ENCODE data around the gene MDM2. TPM values are rescaled to one million over a fixed set of nuclear protein-coding genes. Genes with fewer than 3 reads are reported as not detected.

The MDM2 gene
- total RNA-seq, 2 experiments from 2014 or later: 143 to 318 TPM

GRCh38 chr12:68841717-68842116 is 33.7 kb downstream of the MDM2 start:
- Histone ChIP-seq H3K36me3 (ENCODE audit: insufficient read depth, low read length) (peaks cover 89% of the 10 kb centered on the region), H4K20me1 (ENCODE audit: insufficient read depth, low read length) (peaks cover 30% of the 10 kb centered on the region), H3K4me1 (ENCODE audit: insufficient read depth, low read length, poor library complexity, severe bottlenecking) (no peaks in the 10 kb centered on the region), H3K4me2 (ENCODE audit: low read length) (no peak overlapping the region), H3K79me2 (ENCODE audit: insufficient read depth, low read depth, low read length) (peaks cover 58% of the 10 kb centered on the region; the same call in 1 of the 2 replicates), H3K4me3 (ENCODE audit: low read depth, low read length, poor library complexity, severe bottlenecking) (no peak overlapping the region), H3K9me2 (ENCODE audit: insufficient read depth, low read length) (no peaks in the 10 kb centered on the region), H3K9me3 (ENCODE audit: low read length) (no peaks in the 10 kb centered on the region), H3K27ac (ENCODE audit: low read depth, low read length, poor library complexity, severe bottlenecking) (no peak overlapping the region), H2AFZ (ENCODE audit: low read length) (no peak overlapping the region)
- CTCF ChIA-PET (ENCODE audit: unreplicated experiment): no interaction called here
- POLR2A ChIA-PET: no interaction called here
- DNase-seq (ENCODE audit: low spot score): no peak
- no peak for TF ChIP-seq EZH2phosphoT487 (IDR thresholded peaks at IDR 0.05; ENCODE audit: borderline replicate concordance, low read depth, low read length)
- TF ChIP-seq CTCF (conservative IDR thresholded peaks at IDR 0.05; ENCODE audit: low read length): no peak
- no TSS peak for BruUV-seq (replicated peaks)
- intact Hi-C loops (cut with micrococcal nuclease; ENCODE audit: unreplicated experiment): loop anchor here (10.0 kb wide), 1 partner anchor 487 kb away; no protein-coding TSS in a partner anchor

- DNase-seq (ENCODE audit: low spot score): no peak
- peaks cover 85% of the 10 kb centered on the region for H3K36me3 ChIP-seq (ENCODE audit: insufficient read depth, low read length)
- H3K4me1 ChIP-seq (ENCODE audit: insufficient read depth, low read length, poor library complexity, severe bottlenecking): no peaks in the 10 kb centered on the region
- H2AFZ ChIP-seq (ENCODE audit: low read length): no peak overlapping the region
- no peak overlapping the region for H3K27ac ChIP-seq (ENCODE audit: low read depth, low read length, poor library complexity, severe bottlenecking)
- no peak overlapping the region for H3K4me3 ChIP-seq (ENCODE audit: low read depth, low read length, poor library complexity, severe bottlenecking)
- H3K9me3 ChIP-seq (ENCODE audit: low read length): no peaks in the 10 kb centered on the region
- H3K9me2 ChIP-seq (ENCODE audit: insufficient read depth, low read length): no peaks in the 10 kb centered on the region
- CTCF ChIA-PET (ENCODE audit: unreplicated experiment): no interaction called here
- POLR2A ChIA-PET: no interaction called here
- no peak for TF ChIP-seq EZH2phosphoT487 (IDR thresholded peaks at IDR 0.05; ENCODE audit: borderline replicate concordance, low read depth, low read length)
- TF ChIP-seq CTCF (conservative IDR thresholded peaks at IDR 0.05; ENCODE audit: low read length): no peak
- intact Hi-C loops (cut with micrococcal nuclease; ENCODE audit: unreplicated experiment): loop anchor here (10.0 kb wide), 1 partner anchor 487 kb away; no protein-coding TSS in a partner anchor
- peaks cover 27% of the 10 kb centered on the region for H4K20me1 ChIP-seq (ENCODE audit: insufficient read depth, low read length)
- peaks cover 55% of the 10 kb centered on the region; the same call in 1 of the 2 replicates for H3K79me2 ChIP-seq (ENCODE audit: insufficient read depth, low read depth, low read length)
- no TSS peak for BruUV-seq (replicated peaks)
- no peak overlapping the region for H3K4me2 ChIP-seq (ENCODE audit: low read length)
These were observed 34.1 kb downstream of the MDM2 start for GRCh38 chr12:68842123-68842522.

GRCh38 chr12:68842784-68843567 is 35.0 kb downstream of the MDM2 start:
- no peak overlapping the region for H3K27ac ChIP-seq (ENCODE audit: low read depth, low read length, poor library complexity, severe bottlenecking)
- no peak overlapping the region for H3K4me2 ChIP-seq (ENCODE audit: low read length)
- intact Hi-C loops (cut with micrococcal nuclease; ENCODE audit: unreplicated experiment): loop anchor here (10.0 kb wide), 1 partner anchor 488 kb away; no protein-coding TSS in a partner anchor
- H3K4me3 ChIP-seq (ENCODE audit: low read depth, low read length, poor library complexity, severe bottlenecking): no peak overlapping the region
- CTCF ChIA-PET (ENCODE audit: unreplicated experiment): no interaction called here
- no peak for TF ChIP-seq CTCF (conservative IDR thresholded peaks at IDR 0.05; ENCODE audit: low read length)
- TF ChIP-seq EZH2phosphoT487 (IDR thresholded peaks at IDR 0.05; ENCODE audit: borderline replicate concordance, low read depth, low read length): no peak
- POLR2A ChIA-PET: interaction anchor here (0.6 to 0.7 kb wide), 2 partner anchors 11 to 92 kb away, joined by 3 read pairs; no protein-coding TSS in a partner anchor
- H3K9me3 ChIP-seq (ENCODE audit: low read length): no peaks in the 10 kb centered on the region
- peaks cover 24% of the 10 kb centered on the region for H4K20me1 ChIP-seq (ENCODE audit: insufficient read depth, low read length)
- H2AFZ ChIP-seq (ENCODE audit: low read length): no peak overlapping the region
- H3K4me1 ChIP-seq (ENCODE audit: insufficient read depth, low read length, poor library complexity, severe bottlenecking): no peaks in the 10 kb centered on the region
- H3K9me2 ChIP-seq (ENCODE audit: insufficient read depth, low read length): no peaks in the 10 kb centered on the region
- DNase-seq (ENCODE audit: low spot score): no peak
- peaks cover 76% of the 10 kb centered on the region for H3K36me3 ChIP-seq (ENCODE audit: insufficient read depth, low read length)
- H3K79me2 ChIP-seq (ENCODE audit: insufficient read depth, low read depth, low read length): peaks cover 50% of the 10 kb centered on the region; the same call in 1 of the 2 replicates
- no TSS peak for BruUV-seq (replicated peaks)

All from OCI-LY7 (cell line).